Ovary (tissue), 9 donors: Measurements from ENCODE around the gene STAT6. TPM values are rescaled to one million over a fixed set of nuclear protein-coding genes. Genes with fewer than 3 reads are reported as not detected.
A peak's percentile ranks its signal among the peaks of the same experiment; 100 is the strongest.

Source experiments
- DNase-seq, 5 donors: peaks; one replicate each; pipeline ENCODE4 v3.0.0-alpha.2; 2019 to 2020
- H3K27ac ChIP-seq, 2 donors: fragments of 200-600 bp; one replicate each; pipeline versions ENCODE4 v1.5.1 to v1.8.0; 2019 to 2022
- H3K27me3 ChIP-seq: fragments of 200-600 bp; one replicate; pipeline ENCODE4 v1.8.0; 2022
- H3K36me3 ChIP-seq: fragments of 200-600 bp; sonication (generic); one replicate; pipeline ENCODE4 v1.5.1; 2019
- H3K4me1 ChIP-seq: one replicate; pipeline ENCODE4 v1.8.1; 2013; ENCODE audit warnings: mild to moderate bottlenecking, moderate library complexity; ENCODE audit not compliant: insufficient read depth
- H3K4me3 ChIP-seq: fragments of 200-600 bp; sonication (generic); one replicate; pipeline ENCODE4 v1.5.1; 2017
- H3K9me3 ChIP-seq, 2 donors: fragments of 200-600 bp in 1 of 2; sonication (generic) in 1 of 2; one replicate each; pipeline versions ENCODE4 v1.5.1 to v1.8.1; 2013 to 2019; ENCODE audit warnings: mild to moderate bottlenecking in 1 of 2, moderate library complexity in 1 of 2
- EP300 ChIP-seq: sonication (generic); formaldehyde crosslinking; IDR thresholded peaks from one replicate; pipeline ENCODE4 v1.6.1; 2017; ENCODE audit warnings: antibody characterized with exemption
- POLR2A ChIP-seq: fragments of 450-650 bp; IDR thresholded peaks from one replicate; pipeline ENCODE4 v1.6.1; 2017; ENCODE audit warnings: antibody characterized with exemption, mild to moderate bottlenecking, moderate library complexity
- WGBS, 3 donors: extraction: QIAGEN DNeasy Blood & Tissue Kit in 1 of 3; methylation state at CpG; one replicate each; pipeline versions ENCODE4 v1.1.5 to v1.1.7; 2013 to 2017; 5-methylcytosine and 5-hydroxymethylcytosine counted together
- intact Hi-C, 4 donors: fragments of 100-400 bp; cut with DNase I; formaldehyde crosslinking; loops; one replicate each; pipeline versions ENCODE4 v1.11.0 to v1.15.1; 2022 to 2023
- polyA plus RNA-seq, 2 donors: library from polyadenylated mRNA; stranded (reverse); fragments of 200-250 nt in 1 of 2; fragments of 350-450 nt in 1 of 2; fragmentation: Illumina TruSeq in 1 of 2; extraction: RNeasy Lipid Tissue Mini Kit (QIAGEN cat#74804) in 1 of 2; gene quantifications; one replicate each; pipeline ENCODE4 v1.2.3, GENCODE V29; 2013 to 2014
- total RNA-seq, 7 donors: library from RNA; depleted of rRNA in 2 of 7; stranded (reverse); fragments of >200 nt in 2 of 7; fragmentation: NEBNext Ultra II Directional in 3 of 7; extraction: Animal tissue kit (Norgen Biotek cat#: 25700) in 3 of 7; gene quantifications; one replicate each; pipeline versions ENCODE4 v1.1.0 to v1.2.4, GENCODE V29; 2016 to 2023
- TF ChIP-seq, protein P1 (sequence below), 3 donors: fragments of 450-650 bp in 2 of 3; fragments of 200-600 bp in 1 of 3; IDR thresholded peaks; one replicate each; pipeline versions ENCODE4 v1.5.1 to v1.8.0; 2016 to 2022; ENCODE audit warnings: antibody characterized with exemption in 3 of 3, mild to moderate bottlenecking in 1 of 3
- donor health status: DM: no; HTN: no; CAD: no; lungs with moderate emphysema.
- donor health status: DM: no; HTN: no; CAD: no.
- donor health status: Bipolar disorder and iron deficiency.
- donor health status: DM: yes; HTN: yes; CAD: no.
- donor health status: DM: no; HTN: no; CAD: no.
- donor health status: DM: yes; HTN: yes; CAD: no.

Gene STAT6
- total and polyA plus RNA-seq, 9 donors = 67.4 to 211 (median 166) TPM

GRCh38 chr12:57159311-57159710 lies 48.1 kb upstream of the STAT6 start:
- WGBS, 3 donors = 69 to 79% (median 76%) methylated on average over 4 of the region's 4 CpGs
- no peaks in the 10 kb centered on the region for H3K9me3 ChIP-seq
- H3K4me1 ChIP-seq = no peaks in the 10 kb centered on the region
- no peak overlapping the region for H3K4me3 ChIP-seq
- no peaks in the 10 kb centered on the region for H3K27me3 ChIP-seq
- no peak for DNase-seq
- intact Hi-C loops = no loop called here
- H3K36me3 ChIP-seq = no peaks in the 10 kb centered on the region
- TF ChIP-seq POLR2A = no peak
- no peak for TF ChIP-seq EP300
- TF ChIP-seq, protein P1, sequence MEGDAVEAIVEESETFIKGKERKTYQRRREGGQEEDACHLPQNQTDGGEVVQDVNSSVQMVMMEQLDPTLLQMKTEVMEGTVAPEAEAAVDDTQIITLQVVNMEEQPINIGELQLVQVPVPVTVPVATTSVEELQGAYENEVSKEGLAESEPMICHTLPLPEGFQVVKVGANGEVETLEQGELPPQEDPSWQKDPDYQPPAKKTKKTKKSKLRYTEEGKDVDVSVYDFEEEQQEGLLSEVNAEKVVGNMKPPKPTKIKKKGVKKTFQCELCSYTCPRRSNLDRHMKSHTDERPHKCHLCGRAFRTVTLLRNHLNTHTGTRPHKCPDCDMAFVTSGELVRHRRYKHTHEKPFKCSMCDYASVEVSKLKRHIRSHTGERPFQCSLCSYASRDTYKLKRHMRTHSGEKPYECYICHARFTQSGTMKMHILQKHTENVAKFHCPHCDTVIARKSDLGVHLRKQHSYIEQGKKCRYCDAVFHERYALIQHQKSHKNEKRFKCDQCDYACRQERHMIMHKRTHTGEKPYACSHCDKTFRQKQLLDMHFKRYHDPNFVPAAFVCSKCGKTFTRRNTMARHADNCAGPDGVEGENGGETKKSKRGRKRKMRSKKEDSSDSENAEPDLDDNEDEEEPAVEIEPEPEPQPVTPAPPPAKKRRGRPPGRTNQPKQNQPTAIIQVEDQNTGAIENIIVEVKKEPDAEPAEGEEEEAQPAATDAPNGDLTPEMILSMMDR (IDR thresholded peaks at IDR 0.05) = no peak
- H3K27ac ChIP-seq = no peak overlapping the region

- Histone ChIP-seq H3K4me1 (no peaks in the 10 kb centered on the region), H3K4me3 (no peak overlapping the region), H3K27ac (no peak overlapping the region), H3K9me3 (no peaks in the 10 kb centered on the region), H3K27me3 (no peaks in the 10 kb centered on the region), H3K36me3 (no peaks in the 10 kb centered on the region)
- peak in 1 of 5 donors; percentile 42 for DNase-seq
- TF ChIP-seq EP300 = no peak
- TF ChIP-seq, protein P1 (IDR thresholded peaks at IDR 0.05) = no peak
- no peak for TF ChIP-seq POLR2A
- intact Hi-C loops = no loop called here
- 50 to 62% (median 52%) methylated on average over 3 to 4 of the region's 4 CpGs for WGBS, 3 donors
Measured at GRCh38 chr12:57158665-57159064, 47.5 kb upstream of the STAT6 start.

DNA sequence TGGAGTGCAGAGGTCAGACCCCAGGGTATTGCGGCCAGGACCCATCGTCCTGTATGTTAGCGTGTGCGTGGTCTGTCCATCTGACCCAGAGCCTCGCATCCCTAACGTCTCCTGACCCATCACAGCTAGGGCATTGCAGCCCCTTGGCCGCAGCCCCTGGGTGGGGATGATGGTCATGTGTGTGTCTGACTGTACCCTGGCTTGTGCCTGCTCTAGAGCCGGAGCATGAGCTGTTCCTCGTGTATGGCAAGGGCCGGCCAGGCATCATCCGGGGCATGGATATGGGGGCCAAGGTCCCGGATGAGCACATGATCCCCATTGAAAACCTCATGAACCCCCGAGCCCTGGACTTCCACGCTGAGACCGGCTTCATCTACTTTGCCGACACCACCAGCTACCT lies 47.0 kb upstream of the STAT6 start:
- H3K27ac ChIP-seq = no peak overlapping the region
- no peak overlapping the region for H3K4me3 ChIP-seq
- no peak for DNase-seq
- no peak for TF ChIP-seq POLR2A
- TF ChIP-seq, protein P1 (IDR thresholded peaks at IDR 0.05) = no peak
- TF ChIP-seq EP300 = no peak
- H3K9me3 ChIP-seq = no peaks in the 10 kb centered on the region
- intact Hi-C loops = no loop called here
- peaks cover 3% of the 10 kb centered on the region for H3K4me1 ChIP-seq
- H3K27me3 ChIP-seq = no peaks in the 10 kb centered on the region
- 81 to 83% (median 83%) methylated on average over 14 to 16 of the region's 16 CpGs for WGBS, 3 donors
- no peaks in the 10 kb centered on the region for H3K36me3 ChIP-seq

- Histone ChIP-seq H3K27me3 (no peaks in the 10 kb centered on the region), H3K4me3 (no peak overlapping the region), H3K36me3 (no peaks in the 10 kb centered on the region), H3K27ac (no peak overlapping the region), H3K9me3 (no peaks in the 10 kb centered on the region), H3K4me1 (peaks cover 8% of the 10 kb centered on the region)
- intact Hi-C loops = no loop called here
- DNase-seq = no peak
- TF ChIP-seq EP300 (no peak), POLR2A (no peak)
- TF ChIP-seq, protein P1 (IDR thresholded peaks at IDR 0.05) = no peak
- WGBS, 3 donors = 88% methylated on average over 5 of the region's 5 CpGs
Measured at GRCh38 chr12:57157588-57158173, 46.5 kb upstream of the STAT6 start.
